GM12878 (cell line): Measurements from ENCODE around the gene HOMER2. TPM values are rescaled to one million over a fixed set of nuclear protein-coding genes. Genes with fewer than 3 reads are reported as not detected.

Source experiments
- ATAC-seq: fragments of 200-7000 bp; cut with Tn5 transposase; 3 replicates; pipeline ENCODE4 v1.9.1; 2020; ENCODE audit warnings: mild to moderate bottlenecking, moderate library complexity
- BruUV-seq: library from RNA; stranded (reverse); fragments of 400-500 nt; replicated peaks from 2 replicates; lab custom pipeline; 2021; lab: Mats Ljungman, UMichigan
- CTCF ChIA-PET: fragments of 300-600 bp; sonication (Branson Sonifier 250); formaldehyde crosslinking; extraction: SDS; loops from one replicate; lab custom pipeline; 2021; ENCODE audit warnings: inconsistent platforms; lab: Yijun Ruan, JAX
- POLR2A ChIA-PET: fragments of 350-600 bp; formaldehyde crosslinking; extraction: SDS; loops from one replicate; lab custom pipeline; 2021; ENCODE audit warnings: inconsistent platforms; lab: Charles Lee
- RAD21 ChIA-PET: fragments of 300-600 bp; sonication (Branson Sonifier 250); formaldehyde crosslinking; loops from one replicate; lab custom pipeline; 2023; ENCODE audit warnings: antibody characterized with exemption; ENCODE audit not compliant: unreplicated experiment; lab: Charles Lee
- SMC1A ChIA-PET: fragments of 300-600 bp; sonication (Branson Sonifier 250); formaldehyde crosslinking; loops from one replicate; lab custom pipeline; 2023; ENCODE audit not compliant: unreplicated experiment, uncharacterized antibody; lab: Charles Lee
- DNase-seq: peaks from one replicate; pipeline ENCODE4 v3.0.0-alpha.2; 2011; ENCODE audit warnings: low read depth, low spot score
- FAIRE-seq: peaks from 3 replicates; lab custom pipeline; 2011; peaks lifted over from hg19 to GRCh38; lab: Jason Lieb, UNC
- H2AFZ ChIP-seq: 2 replicates; pipeline ENCODE4 v1.6.0; 2011; ENCODE audit warnings: low read depth, low read length, control low read depth; ENCODE audit not compliant: control insufficient read depth
- H3K27ac ChIP-seq: 2 replicates; pipeline ENCODE4 v1.5.1; 2011; ENCODE audit warnings: control low read depth; ENCODE audit not compliant: control insufficient read depth, insufficient read depth
- H3K27me3 ChIP-seq, 2 experiments: replicated peaks in 1 of 2; 2 replicates each; pipeline versions ENCODE4 v1.6.0 to v1.6.1; 2011; ENCODE audit warnings: low read length in 1 of 2; ENCODE audit not compliant: control insufficient read depth in 2 of 2, insufficient read depth in 2 of 2
- H3K36me3 ChIP-seq, 2 experiments: 2 replicates each; pipeline ENCODE4 v1.5.1; 2011; ENCODE audit warnings: low read length in 1 of 2; ENCODE audit not compliant: control insufficient read depth in 2 of 2, insufficient read depth in 2 of 2
- H3K4me1 ChIP-seq: 2 replicates; pipeline ENCODE4 v1.6.1; 2011; ENCODE audit warnings: mild to moderate bottlenecking, low read length, moderate library complexity, mixed read lengths; ENCODE audit not compliant: control insufficient read depth, insufficient read depth
- H3K4me2 ChIP-seq: 2 replicates; pipeline ENCODE4 v1.6.0; 2011; ENCODE audit warnings: control low read depth; ENCODE audit not compliant: control insufficient read depth, insufficient read depth
- H3K4me3 ChIP-seq: fragments of 200-600 bp; sonication (generic); 2 replicates; pipeline ENCODE4 v1.5.1; 2016
- H3K79me2 ChIP-seq: 2 replicates; pipeline ENCODE4 v1.6.0; 2011; ENCODE audit warnings: low read length; ENCODE audit not compliant: control insufficient read depth, insufficient read depth
- H3K9ac ChIP-seq: 2 replicates; pipeline ENCODE4 v1.8.0; 2011; ENCODE audit warnings: low read length, control low read depth, mixed read lengths; ENCODE audit not compliant: control insufficient read depth, insufficient read depth
- H3K9me3 ChIP-seq: replicated peaks from 3 replicates; pipeline ENCODE4 v1.5.1; 2011; ENCODE audit warnings: mild to moderate bottlenecking, low read length; ENCODE audit not compliant: control insufficient read depth, insufficient read depth
- H4K20me1 ChIP-seq: 2 replicates; pipeline ENCODE4 v1.6.0; 2011; ENCODE audit not compliant: control insufficient read depth, insufficient read depth
- ATF3 ChIP-seq: IDR thresholded peaks from 2 replicates; pipeline ENCODE4 v1.6.1; 2011; ENCODE audit warnings: low read depth, mild to moderate bottlenecking, low read length, moderate library complexity, borderline replicate concordance; ENCODE audit errors: extremely low read depth
- BHLHE40 ChIP-seq, 2 experiments: fragments of 450-650 bp in 1 of 2; IDR thresholded peaks; 2 replicates each; pipeline ENCODE4 v1.6.1; 2011 to 2017; ENCODE audit warnings: low read depth in 2 of 2, borderline replicate concordance in 1 of 2, improper control_type of control experiment in 1 of 2, low read length in 1 of 2, mild to moderate bottlenecking in 1 of 2
- CBX5 ChIP-seq: sonication (generic); IDR thresholded peaks from 2 replicates; pipeline ENCODE4 v1.6.1; 2016; ENCODE audit warnings: low read depth, moderate library complexity, mild to moderate bottlenecking, inconsistent platforms
- E2F8 ChIP-seq: fragments of 450-650 bp; IDR thresholded peaks from 2 replicates; pipeline ENCODE4 v1.6.1; 2018; ENCODE audit warnings: mild to moderate bottlenecking, low read depth, moderate library complexity; ENCODE audit not compliant: partially characterized antibody
- HDAC2 ChIP-seq: fragments of 200-600 bp; sonication (generic); IDR thresholded peaks from 2 replicates; pipeline ENCODE4 v1.6.1; 2017
- IRF5 ChIP-seq: fragments of 450-650 bp; IDR thresholded peaks from 2 replicates; pipeline ENCODE4 v1.6.1; 2017; ENCODE audit warnings: borderline replicate concordance
- MAX ChIP-seq: IDR thresholded peaks from 2 replicates; pipeline ENCODE4 v1.6.1; 2012; ENCODE audit warnings: low read depth, low read length, improper control_type of control experiment
- MEF2A ChIP-seq: IDR thresholded peaks from 2 replicates; pipeline ENCODE4 v1.6.1; 2011; ENCODE audit warnings: low read depth, mild to moderate bottlenecking, low read length, moderate library complexity; ENCODE audit not compliant: insufficient read depth
- NBN ChIP-seq: fragments of 450-650 bp; IDR thresholded peaks from 2 replicates; pipeline ENCODE4 v1.6.1; 2016
- NR2C2 ChIP-seq: IDR thresholded peaks from 2 replicates; pipeline ENCODE4 v1.6.1; 2011; ENCODE audit warnings: borderline replicate concordance, low read depth; ENCODE audit not compliant: control insufficient read depth, insufficient read length
- POLR2A ChIP-seq: IDR thresholded peaks from 2 replicates; pipeline ENCODE4 v1.6.1; 2011; ENCODE audit warnings: low read depth, mild to moderate bottlenecking, low read length
- SIX5 ChIP-seq: IDR thresholded peaks from 2 replicates; pipeline ENCODE4 v1.6.1; 2011; ENCODE audit warnings: mild to moderate bottlenecking, low read depth, low read length, moderate library complexity; ENCODE audit not compliant: severe bottlenecking
- SMC3 ChIP-seq: IDR thresholded peaks from 2 replicates; pipeline ENCODE4 v1.6.1; 2011; ENCODE audit warnings: low read length, improper control_type of control experiment, borderline replicate concordance
- STAT1 ChIP-seq: fragments of 450-650 bp; conservative IDR thresholded peaks from 2 replicates; pipeline ENCODE4 v1.6.1; 2014; ENCODE audit warnings: antibody characterized with exemption, mild to moderate bottlenecking
- SUZ12 ChIP-seq: fragments of 200-600 bp; sonication (generic); IDR thresholded peaks from one replicate; pipeline ENCODE4 v1.6.1; 2018; ENCODE audit warnings: antibody characterized with exemption, mild to moderate bottlenecking; ENCODE audit not compliant: unreplicated experiment
- TBL1XR1 ChIP-seq: IDR thresholded peaks from 2 replicates; pipeline ENCODE4 v1.6.1; 2012; ENCODE audit warnings: low read depth, low read length, improper control_type of control experiment
- USF2 ChIP-seq: IDR thresholded peaks from 2 replicates; pipeline ENCODE4 v1.6.1; 2011; ENCODE audit warnings: low read depth, low read length, improper control_type of control experiment, borderline replicate concordance
- YY1 ChIP-seq: IDR thresholded peaks from 2 replicates; pipeline ENCODE4 v1.6.1; 2011; ENCODE audit warnings: low read depth, mild to moderate bottlenecking, low read length
- ZNF622 ChIP-seq: fragments of 450-650 bp; IDR thresholded peaks from 2 replicates; pipeline ENCODE4 v1.6.1; 2017; ENCODE audit warnings: mild to moderate bottlenecking, inconsistent platforms
- WGBS: methylation state at CpG from one replicate; pipeline ENCODE4 v1.1.6; 2016; ENCODE audit warnings: low lambda C conversion rate; ENCODE audit not compliant: insufficient replicate concordance, insufficient coverage; ENCODE audit errors: missing lambda C conversion rate; 5-methylcytosine and 5-hydroxymethylcytosine counted together
- in situ Hi-C: fragments of 300-500 bp; cut with MboI; formaldehyde crosslinking; loops from 9 replicates; pipeline ENCODE4 v1.14.3; 2018; ENCODE audit warnings: mixed read lengths
- intact Hi-C: fragments of 100-400 bp; cut with micrococcal nuclease; formaldehyde crosslinking; loops from one replicate; pipeline ENCODE4 v1.14.2; 2022; ENCODE audit not compliant: unreplicated experiment
- polyA plus RNA-seq, 11 experiments: library from polyadenylated mRNA; depleted of rRNA in 4 of 11; unstranded in 6 of 11; stranded (reverse) in 5 of 11; fragments of >200 nt; fragmentation: Nextera tagmentation in 4 of 11; fragmentation: Illumina TruSeq in 1 of 11; extraction: Ambion mirVana in 4 of 11; extraction: Trizol in 1 of 11; gene quantifications; 1 replicate in 1 of 11; 2 replicates in 10 of 11; pipeline versions ENCODE4 v1.2.1 to v1.2.3, GENCODE V29; 2011 to 2016; ENCODE audit warnings: inconsistent platforms in 2 of 11, missing spikeins in 2 of 11, low read depth in 1 of 11
- total RNA-seq, 4 experiments: library from RNA; depleted of rRNA in 3 of 4; stranded (reverse); fragments of >200 nt in 3 of 4; fragmentation: Illumina TruSeq in 1 of 4; extraction: Trizol in 1 of 4; gene quantifications; 2 replicates each; pipeline versions ENCODE4 v1.2.1 to v1.2.3, GENCODE V29; 2013 to 2021

HOMER2 gene
- total and polyA plus RNA-seq, 10 of the 15 experiments (the other 5 are each of a cell fraction or from before 2014, with no cell fraction given) = 0.60 to 5.0 (median 1.8) TPM

GRCh38 chr15:82870727-82871320 is 81.7 kb downstream of the HOMER2 start:
- POLR2A ChIA-PET = no interaction called here
- in situ Hi-C loops (no loop called here), intact Hi-C loops (no loop called here)
- no peak overlapping the region for H3K9ac ChIP-seq
- no peak overlapping the region for H3K4me3 ChIP-seq
- TF ChIP-seq NBN = no peak
- no peak for TF ChIP-seq E2F8
- TF ChIP-seq ATF3 = no peak
- no peak for TF ChIP-seq NR2C2
- no peak for TF ChIP-seq SIX5
- no peak for TF ChIP-seq MAX
- TF ChIP-seq SMC3 = no peak
- no peak for TF ChIP-seq BHLHE40 (IDR thresholded peaks at IDR 0.05; ENCODE audit: borderline replicate concordance in 1 of 2, low read depth in 2 of 2, low read length in 1 of 2)
- TF ChIP-seq MEF2A = no peak
- TF ChIP-seq TBL1XR1 = no peak
- no peak for TF ChIP-seq STAT1
- TF ChIP-seq CBX5 = no peak
- TF ChIP-seq ZNF622 = no peak
- no peak for TF ChIP-seq SUZ12
- no peak for TF ChIP-seq YY1
- TF ChIP-seq HDAC2 = no peak
- TF ChIP-seq IRF5 = no peak
- TF ChIP-seq USF2 = no peak
- no peak for TF ChIP-seq POLR2A
- CTCF ChIA-PET = no interaction called here
- no peaks in the 10 kb centered on the region for H3K79me2 ChIP-seq
- no peaks in the 10 kb centered on the region for H3K36me3 ChIP-seq
- no peaks in the 10 kb centered on the region for H4K20me1 ChIP-seq
- DNase-seq (no peak), ATAC-seq (no peak), FAIRE-seq (no peak)
- H2AFZ ChIP-seq = no peak overlapping the region
- peaks cover 0 to 3% of the 10 kb centered on the region in 2 experiments; a peak in 1 of 4 replicates for H3K27me3 ChIP-seq
- WGBS = 52% methylated on average over 7 of the region's 7 CpGs
- H3K4me1 ChIP-seq = no peaks in the 10 kb centered on the region
- H3K4me2 ChIP-seq = no peak overlapping the region
- no TSS peak for BruUV-seq
- SMC1A ChIA-PET = interaction anchor here (0.8 kb wide), 1 partner anchor 119 kb away, joined by 3 read pairs; no protein-coding TSS in a partner anchor
- RAD21 ChIA-PET = no interaction called here
- no peak overlapping the region for H3K27ac ChIP-seq
- no peaks in the 10 kb centered on the region for H3K9me3 ChIP-seq
